Esophagus squamous epithelium (tissue), 4 donors: Measurements from ENCODE around the gene PRODH2.

Experiments used
- POLR2A ChIP-seq, 4 donors: fragments of 450-650 bp; IDR thresholded peaks; one replicate each; pipeline ENCODE4 v1.6.1; 2017; ENCODE audit warnings: antibody characterized with exemption in 4 of 4, mild to moderate bottlenecking in 4 of 4, moderate library complexity in 3 of 4
- TF ChIP-seq, protein P1 (sequence below), 6 experiments: fragments of 450-650 bp in 4 of 6; fragments of 200-600 bp in 2 of 6; sonication (generic) in 2 of 6; IDR thresholded peaks; one replicate each; pipeline ENCODE4 v1.5.1; 2016 to 2019; ENCODE audit warnings: antibody characterized with exemption in 6 of 6, mild to moderate bottlenecking in 4 of 6, moderate library complexity in 4 of 6

DNA sequence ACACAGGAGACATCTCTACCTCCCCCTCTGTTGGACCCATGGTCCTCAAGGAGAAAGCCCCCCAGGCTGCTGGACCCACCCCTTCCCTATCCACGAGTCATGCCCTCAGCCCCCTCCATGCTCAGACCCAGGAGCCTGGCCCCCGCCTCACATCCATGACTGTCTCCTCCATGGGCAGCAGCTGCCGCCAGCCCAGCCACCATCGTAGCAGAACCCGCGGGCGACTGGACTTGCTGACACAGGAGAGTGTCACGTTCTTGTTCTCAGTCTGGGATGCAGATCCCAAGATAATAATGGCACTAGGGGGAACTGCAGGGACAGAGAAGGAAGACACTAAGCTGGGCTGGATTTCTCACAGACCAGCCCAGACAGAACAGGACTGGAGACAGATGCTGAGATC is 35.8 kb upstream of the PRODH2 start:
- TF ChIP-seq, protein P1, sequence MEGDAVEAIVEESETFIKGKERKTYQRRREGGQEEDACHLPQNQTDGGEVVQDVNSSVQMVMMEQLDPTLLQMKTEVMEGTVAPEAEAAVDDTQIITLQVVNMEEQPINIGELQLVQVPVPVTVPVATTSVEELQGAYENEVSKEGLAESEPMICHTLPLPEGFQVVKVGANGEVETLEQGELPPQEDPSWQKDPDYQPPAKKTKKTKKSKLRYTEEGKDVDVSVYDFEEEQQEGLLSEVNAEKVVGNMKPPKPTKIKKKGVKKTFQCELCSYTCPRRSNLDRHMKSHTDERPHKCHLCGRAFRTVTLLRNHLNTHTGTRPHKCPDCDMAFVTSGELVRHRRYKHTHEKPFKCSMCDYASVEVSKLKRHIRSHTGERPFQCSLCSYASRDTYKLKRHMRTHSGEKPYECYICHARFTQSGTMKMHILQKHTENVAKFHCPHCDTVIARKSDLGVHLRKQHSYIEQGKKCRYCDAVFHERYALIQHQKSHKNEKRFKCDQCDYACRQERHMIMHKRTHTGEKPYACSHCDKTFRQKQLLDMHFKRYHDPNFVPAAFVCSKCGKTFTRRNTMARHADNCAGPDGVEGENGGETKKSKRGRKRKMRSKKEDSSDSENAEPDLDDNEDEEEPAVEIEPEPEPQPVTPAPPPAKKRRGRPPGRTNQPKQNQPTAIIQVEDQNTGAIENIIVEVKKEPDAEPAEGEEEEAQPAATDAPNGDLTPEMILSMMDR (IDR thresholded peaks at IDR 0.05) = no peak
- no peak for TF ChIP-seq POLR2A (IDR thresholded peaks at IDR 0.05)
